ENCODE data around the gene LCOR.

Gene LCOR

GRCh38 chr10:97012470-97012869 lies 180.4 kb downstream of the LCOR start:
- DNase-seq (ENCODE audit: low read depth, low spot score): no peak

- DNase-seq (ENCODE audit: low read depth, low spot score): no peak
Observed at GRCh38 chr10:97013568-97013967, 181.5 kb downstream of the LCOR start.

- DNase-seq (ENCODE audit: low read depth, low spot score): no peak
Observed at GRCh38 chr10:97013983-97014382, 181.9 kb downstream of the LCOR start.

- no peak for DNase-seq (ENCODE audit: low read depth, low spot score)
Observed at GRCh38 chr10:97015240-97015639, 183.1 kb downstream of the LCOR start.

GRCh38 chr10:97016728-97017473 lies 184.8 kb downstream of the LCOR start:
- no peak for DNase-seq (ENCODE audit: low read depth, low spot score)

GRCh38 chr10:97017474-97017903 lies 185.4 kb downstream of the LCOR start:
- no peak for DNase-seq (ENCODE audit: low read depth, low spot score)

- DNase-seq (ENCODE audit: low read depth, low spot score): no peak
Observed at GRCh38 chr10:97018251-97019212, 186.4 kb downstream of the LCOR start.

- DNase-seq (ENCODE audit: low read depth, low spot score): no peak
Observed at GRCh38 chr10:97019213-97019844, 187.2 kb downstream of the LCOR start.

- DNase-seq (ENCODE audit: low read depth, low spot score): peak; percentile 48
Observed at GRCh38 chr10:97020452-97021400, 188.6 kb downstream of the LCOR start.

- DNase-seq (ENCODE audit: low read depth, low spot score): no peak
Observed at GRCh38 chr10:97022616-97023015, 190.5 kb downstream of the LCOR start.

- DNase-seq (ENCODE audit: low read depth, low spot score): no peak
Observed at GRCh38 chr10:97023401-97024167, 191.5 kb downstream of the LCOR start.

- no peak for DNase-seq (ENCODE audit: low read depth, low spot score)
Observed at GRCh38 chr10:97024168-97025073, 192.3 kb downstream of the LCOR start.

GRCh38 chr10:97025613-97026242 lies 193.6 kb downstream of the LCOR start:
- DNase-seq (ENCODE audit: low read depth, low spot score): peak; percentile 57

- DNase-seq (ENCODE audit: low read depth, low spot score): no peak
Observed at GRCh38 chr10:97028126-97028831, 196.2 kb downstream of the LCOR start.

GRCh38 chr10:97028832-97029178 lies 196.7 kb downstream of the LCOR start:
- DNase-seq (ENCODE audit: low read depth, low spot score): no peak

GRCh38 chr10:97029271-97029670 lies 197.2 kb downstream of the LCOR start:
- no peak for DNase-seq (ENCODE audit: low read depth, low spot score)

GRCh38 chr10:97030894-97031293 lies 198.8 kb downstream of the LCOR start:
- peak; percentile 73 for DNase-seq (ENCODE audit: low read depth, low spot score)

GRCh38 chr10:97031459-97031858 lies 199.4 kb downstream of the LCOR start:
- DNase-seq (ENCODE audit: low read depth, low spot score): no peak
